B cell (primary cell): ENCODE data around the gene CDK6. TPM values are rescaled to one million over a fixed set of nuclear protein-coding genes. Genes with fewer than 3 reads are reported as not detected.

ENCODE experiments used
- ATAC-seq: fragments of 200-7000 bp; cut with Tn5 transposase; one replicate; pipeline ENCODE4 v1.10.0; 2021; ENCODE audit warnings: low read depth, mild to moderate bottlenecking, moderate number of reproducible peaks, moderate library complexity
- CTCF ChIA-PET: fragments of 350-600 bp; sonication (Branson Sonifier 250); formaldehyde crosslinking; loops from one replicate; lab custom pipeline; 2021; ENCODE audit warnings: antibody characterized with exemption, inconsistent platforms; lab: Charles Lee
- POLR2A ChIA-PET: fragments of 350-600 bp; sonication (Branson Sonifier 250); formaldehyde crosslinking; loops from one replicate; lab custom pipeline; 2021; ENCODE audit warnings: antibody characterized with exemption; lab: Charles Lee
- DNase-seq: peaks from one replicate; pipeline ENCODE4 v3.0.0; 2013
- H2AFZ ChIP-seq: 2 replicates; pipeline ENCODE4 v1.6.1; 2012; ENCODE audit warnings: mild to moderate bottlenecking, low read depth, low read length; ENCODE audit not compliant: insufficient read depth, poor library complexity, severe bottlenecking
- H3K27ac ChIP-seq, 2 donors: 1 replicate in 1 of 2; 2 replicates in 1 of 2; pipeline ENCODE4 v1.5.1; 2012 to 2013; ENCODE audit warnings: low read length in 2 of 2, mild to moderate bottlenecking in 2 of 2, moderate library complexity in 1 of 2
- H3K27me3 ChIP-seq, 4 experiments: fragments of 200-600 bp in 1 of 4; sonication (generic) in 1 of 4; replicated peaks in 1 of 4; 1 replicate in 2 of 4; 2 replicates in 2 of 4; pipeline versions ENCODE4 v1.6.1 to v1.7.0; 2013 to 2016; ENCODE audit warnings: low read length in 3 of 4, mild to moderate bottlenecking in 2 of 4, mixed read lengths in 1 of 4, moderate library complexity in 1 of 4; ENCODE audit not compliant: insufficient read depth in 4 of 4, control insufficient read depth in 3 of 4; ENCODE audit errors: control extremely low read depth in 1 of 4
- H3K36me3 ChIP-seq, 2 experiments: replicated peaks in 1 of 2; 1 replicate in 1 of 2; 2 replicates in 1 of 2; pipeline versions ENCODE4 v1.6.1 to v1.7.1; 2013; ENCODE audit warnings: low read length in 1 of 2; ENCODE audit not compliant: insufficient read depth in 2 of 2, control insufficient read depth in 1 of 2; ENCODE audit errors: control extremely low read depth in 1 of 2, extremely low read depth in 1 of 2
- H3K4me1 ChIP-seq, 2 donors: fragments of 200-600 bp in 1 of 2; sonication (generic) in 1 of 2; 1 replicate in 1 of 2; 2 replicates in 1 of 2; pipeline versions ENCODE4 v1.5.1 to v1.6.1; 2013 to 2017; ENCODE audit warnings: low read length in 2 of 2; ENCODE audit not compliant: control insufficient read depth in 2 of 2, insufficient read depth in 2 of 2
- H3K4me2 ChIP-seq: replicated peaks from 2 replicates; pipeline ENCODE3; 2012; ENCODE audit warnings: mild to moderate bottlenecking, low read depth, low read length; ENCODE audit not compliant: poor library complexity, severe bottlenecking
- H3K4me3 ChIP-seq, 5 experiments: fragments of 200-600 bp in 1 of 5; sonication (generic) in 1 of 5; 1 replicate in 3 of 5; 2 replicates in 2 of 5; pipeline versions ENCODE4 v1.5.1 to v1.7.0; 2011 to 2016; ENCODE audit warnings: low read length in 4 of 5, mild to moderate bottlenecking in 4 of 5, low read depth in 2 of 5, control low read depth in 1 of 5, moderate library complexity in 1 of 5; ENCODE audit not compliant: insufficient read depth in 1 of 5; ENCODE audit errors: control extremely low read depth in 1 of 5, extremely low read depth in 1 of 5
- H3K79me2 ChIP-seq: fragments of 200-600 bp; sonication (generic); one replicate; pipeline ENCODE4 v1.6.0; 2016; ENCODE audit warnings: low read length; ENCODE audit not compliant: control insufficient read depth, insufficient read depth
- H3K9ac ChIP-seq: fragments of 200-600 bp; sonication (generic); 2 replicates; pipeline ENCODE4 v1.6.1; 2017; ENCODE audit warnings: mild to moderate bottlenecking, low read length, moderate library complexity
- H3K9me3 ChIP-seq, 3 donors: one replicate each; pipeline versions ENCODE4 v1.6.1 to v1.7.1; 2013; ENCODE audit warnings: low read length in 2 of 3; ENCODE audit not compliant: control insufficient read depth in 2 of 3, insufficient read depth in 1 of 3; ENCODE audit errors: control extremely low read depth in 1 of 3
- H4K20me1 ChIP-seq: 2 replicates; pipeline ENCODE4 v1.6.0; 2012; ENCODE audit warnings: mild to moderate bottlenecking, low read length; ENCODE audit not compliant: insufficient read depth, control insufficient read depth, poor library complexity, severe bottlenecking
- H3K27ac Mint-ChIP-seq: one replicate; pipeline ENCODE4 v1.8.0; 2021; ENCODE audit warnings: mixed read lengths
- H3K27me3 Mint-ChIP-seq: one replicate; pipeline ENCODE4 v1.8.0; 2021; ENCODE audit warnings: mixed read lengths
- H3K4me1 Mint-ChIP-seq: one replicate; pipeline ENCODE4 v1.8.0; 2021; ENCODE audit warnings: mixed read lengths
- H3K4me3 Mint-ChIP-seq: one replicate; pipeline ENCODE4 v1.8.0; 2021; ENCODE audit warnings: mixed read lengths
- H3K9me3 Mint-ChIP-seq: one replicate; pipeline ENCODE4 v1.8.0; 2022; ENCODE audit warnings: mixed read lengths; ENCODE audit not compliant: insufficient read depth
- CTCF ChIP-seq: fragments of 200-600 bp; IDR thresholded peaks from one replicate; pipeline ENCODE4 v1.8.0; 2022; ENCODE audit warnings: antibody characterized with exemption, mild to moderate bottlenecking
- EZH2 ChIP-seq: IDR thresholded peaks from 2 replicates; pipeline ENCODE4 v1.6.1; 2012; ENCODE audit warnings: borderline replicate concordance, low read depth, mild to moderate bottlenecking, moderate library complexity, low read length; ENCODE audit not compliant: insufficient read depth, poor library complexity, severe bottlenecking
- WGBS: methylation state at CpG from one replicate; pipeline ENCODE4 v1.1.5; 2013; ENCODE audit warnings: missing lambda C conversion rate; ENCODE audit not compliant: insufficient coverage; 5-methylcytosine and 5-hydroxymethylcytosine counted together
- intact Hi-C: fragments of 100-400 bp; cut with micrococcal nuclease; formaldehyde crosslinking; loops from one replicate; pipeline ENCODE4 v1.10.0; 2022
- polyA plus RNA-seq: library from polyadenylated mRNA; depleted of rRNA; stranded (reverse); fragments of >200 nt; gene quantifications from 2 replicates; pipeline ENCODE4 v1.2.3, GENCODE V29; 2012
- total RNA-seq, 2 donors: library from RNA; stranded (reverse); fragments of 120-200 nt in 1 of 2; gene quantifications; 1 replicate in 1 of 2; 2 replicates in 1 of 2; pipeline versions ENCODE4 v1.2.3 to v1.2.4, GENCODE V29; 2013 to 2022

The CDK6 gene
- total and polyA plus RNA-seq, 2 donors (not counting 1 experiment from before 2014, with no cell fraction given) = 3.0 to 14.6 TPM

- Mint-ChIP-seq H3K27me3 (no peaks in the 10 kb centered on the region), H3K27ac (no peak overlapping the region), H3K4me1 (no peaks in the 10 kb centered on the region), H3K4me3 (no peak overlapping the region), H3K9me3 (no peaks in the 10 kb centered on the region)
- H3K9ac ChIP-seq = no peak overlapping the region
- intact Hi-C loops = no loop called here
- H3K4me3 ChIP-seq = no peak overlapping the region
- WGBS = 95% methylated on average over 2 of the region's 3 CpGs
- H3K27ac ChIP-seq = no peak overlapping the region
- no peaks in the 10 kb centered on the region for H4K20me1 ChIP-seq
- POLR2A ChIA-PET = no interaction called here
- no peak for ATAC-seq
- no peaks in the 10 kb centered on the region for H3K27me3 ChIP-seq
- no peak overlapping the region for H3K4me2 ChIP-seq
- TF ChIP-seq EZH2 = no peak
- TF ChIP-seq CTCF = no peak
- H2AFZ ChIP-seq = no peak overlapping the region
- CTCF ChIA-PET = no interaction called here
- peaks cover 0 to 3% of the 10 kb centered on the region in 2 donors for H3K4me1 ChIP-seq
- no peaks in the 10 kb centered on the region for H3K9me3 ChIP-seq
- peaks cover 53% of the 10 kb centered on the region for H3K79me2 ChIP-seq
- no peak for DNase-seq
- H3K36me3 ChIP-seq = no peaks in the 10 kb centered on the region
Observed at GRCh38 chr7:92799446-92800211, 36.7 kb downstream of the CDK6 start.

GRCh38 chr7:92798517-92799249 lies 37.7 kb downstream of the CDK6 start:
- no peak for ATAC-seq
- Histone ChIP-seq H3K36me3 (peaks cover 0 to 3% of the 10 kb centered on the region in 2 experiments), H2AFZ (no peak overlapping the region), H3K9ac (no peak overlapping the region), H3K4me1 (peaks cover 0 to 3% of the 10 kb centered on the region in 2 donors), H3K27me3 (no peaks in the 10 kb centered on the region), H4K20me1 (no peaks in the 10 kb centered on the region), H3K4me3 (no peak overlapping the region), H3K9me3 (no peaks in the 10 kb centered on the region), H3K27ac (no peak overlapping the region), H3K79me2 (peaks cover 45% of the 10 kb centered on the region), H3K4me2 (no peak overlapping the region)
- Mint-ChIP-seq H3K4me3 (no peak overlapping the region), H3K4me1 (peaks cover 5% of the 10 kb centered on the region), H3K27me3 (no peaks in the 10 kb centered on the region), H3K9me3 (no peaks in the 10 kb centered on the region), H3K27ac (no peak overlapping the region)
- POLR2A ChIA-PET = no interaction called here
- DNase-seq = no peak
- CTCF ChIA-PET = no interaction called here
- TF ChIP-seq CTCF (no peak), EZH2 (no peak)
- 67% methylated on average over 1 of the region's 1 CpG for WGBS
- intact Hi-C loops = no loop called here
